GM10248 (cell line): Measurements from ENCODE around the gene SLC9A7.
"Not testable (repeated sequence)": the region's sequence is repeated elsewhere in the genome, so short reads cannot be mapped to it uniquely, and the experiment has no call there.

Source experiments
- CTCF ChIA-PET: fragments of 300-600 bp; sonication (Branson Sonifier 250); formaldehyde crosslinking; extraction: SDS; loops from one replicate; lab custom pipeline; 2021; ENCODE audit warnings: antibody characterized with exemption; lab: Yijun Ruan, JAX
- POLR2A ChIA-PET: fragments of 350-650 bp; sonication (Branson Sonifier 250); formaldehyde crosslinking; extraction: SDS; loops from one replicate; lab custom pipeline; 2020; ENCODE audit warnings: antibody characterized with exemption; lab: Yijun Ruan, JAX
- DNase-seq: peaks from one replicate; pipeline ENCODE4 v3.0.0; 2012; ENCODE audit errors: extremely low spot score
- CTCF ChIP-seq: IDR thresholded peaks from 2 replicates; pipeline ENCODE4 v1.5.1; 2012; ENCODE audit warnings: mild to moderate bottlenecking, low read depth; ENCODE audit errors: extremely low read depth, missing control alignments, control extremely low read depth

Gene SLC9A7

GRCh38 chrX:46791927-46792809 lies 33.2 kb upstream of the SLC9A7 start:
- TF ChIP-seq CTCF = no peak
- ChIA-PET POLR2A (no interaction called here), CTCF (interaction anchor here (1.1 to 1.3 kb wide), 2 partner anchors 9 to 12 kb away, joined by 3 read pairs; no protein-coding TSS in a partner anchor)
- DNase-seq = peak; percentile 20

- ChIA-PET CTCF (interaction anchor here (1.1 kb wide), 2 partner anchors 10 to 305 kb away, joined by 3 read pairs; no protein-coding TSS in a partner anchor), POLR2A (no interaction called here)
- TF ChIP-seq CTCF = no peak
- DNase-seq = no peak
Observed at GRCh38 chrX:46788902-46789301, 30.0 kb upstream of the SLC9A7 start.

- CTCF ChIA-PET, POLR2A ChIA-PET, DNase-seq: not testable (repeated sequence)
Observed at GRCh38 chrX:46784437-46784836, 25.5 kb upstream of the SLC9A7 start.

- POLR2A ChIA-PET = no interaction called here
- no peak for TF ChIP-seq CTCF
- no peak for DNase-seq
- CTCF ChIA-PET = interaction anchor here (0.7 to 4.6 kb wide), 3 partner anchors 12 to 22 kb away, joined by 3 to 23 read pairs (median 15); no protein-coding TSS in a partner anchor
Observed at GRCh38 chrX:46782034-46782433, 23.1 kb upstream of the SLC9A7 start.

GRCh38 chrX:46777971-46778810 lies 19.3 kb upstream of the SLC9A7 start:
- DNase-seq = no peak
- CTCF ChIA-PET = interaction anchor here (1.0 to 1.1 kb wide), 3 partner anchors 9 to 55 kb away, joined by 3 read pairs; no protein-coding TSS in a partner anchor
- POLR2A ChIA-PET = no interaction called here
- TF ChIP-seq CTCF = no peak

- no peak for TF ChIP-seq CTCF
- POLR2A ChIA-PET = no interaction called here
- CTCF ChIA-PET = interaction anchor here (1.6 to 3.3 kb wide), 2 partner anchors 9 to 10 kb away, joined by 8 to 15 read pairs; no protein-coding TSS in a partner anchor
- no peak for DNase-seq
Observed at GRCh38 chrX:46770817-46771163, 11.9 kb upstream of the SLC9A7 start.
